HepG2 (cell line): ENCODE measurements around the gene PARN. TPM values are rescaled to one million over a fixed set of nuclear protein-coding genes. Genes with fewer than 3 reads are reported as not detected.

Experiments
- ASH2L ChIP-seq: fragments of 300-600, 200-600 bp; sonication (generic); IDR thresholded peaks from 2 replicates; pipeline ENCODE4 v1.7.0; 2017; ENCODE audit warnings: low read depth, mild to moderate bottlenecking, moderate library complexity, mixed read lengths, low read length; ENCODE audit not compliant: insufficient read length
- CREM ChIP-seq, 2 experiments: sonication (generic) in 1 of 2; formaldehyde crosslinking in 1 of 2; IDR thresholded peaks; 2 replicates each; pipeline versions ENCODE4 v1.4.0 to v1.6.1; 2016 to 2020; ENCODE audit warnings: antibody characterized with exemption in 1 of 2, mild to moderate bottlenecking in 1 of 2, missing genetic modification reagents in 1 of 2
- ELF3 ChIP-seq: IDR thresholded peaks from 2 replicates; pipeline ENCODE4 v1.6.1; 2016; ENCODE audit warnings: missing genetic modification reagents, missing compliant biosample characterization
- FOXA1 ChIP-seq, 2 experiments: fragments of 450-650 bp in 1 of 2; sonication (generic) in 1 of 2; formaldehyde crosslinking in 1 of 2; IDR thresholded peaks; 2 replicates each; pipeline versions ENCODE4 v1.4.0 to v1.6.1; 2016 to 2020; ENCODE audit warnings: missing genetic modification reagents in 1 of 2
- FOXA3 ChIP-seq: IDR thresholded peaks from 2 replicates; pipeline ENCODE4 v1.6.1; 2016; ENCODE audit warnings: missing genetic modification reagents, missing compliant biosample characterization
- HOXA3 ChIP-seq: sonication (generic); formaldehyde crosslinking; IDR thresholded peaks from 2 replicates; pipeline ENCODE4 v1.5.0; 2020; ENCODE audit warnings: missing genetic modification reagents
- KDM3A ChIP-seq: IDR thresholded peaks from 2 replicates; pipeline ENCODE4 v1.6.1; 2018; ENCODE audit warnings: low read depth, missing compliant biosample characterization
- KDM5B ChIP-seq: sonication (generic); formaldehyde crosslinking; IDR thresholded peaks from 2 replicates; pipeline ENCODE4 v1.4.0; 2020; ENCODE audit warnings: missing genetic modification reagents, mild to moderate bottlenecking, borderline replicate concordance
- KLF16 ChIP-seq, 2 experiments: sonication (generic) in 1 of 2; formaldehyde crosslinking in 1 of 2; IDR thresholded peaks; 2 replicates each; pipeline versions ENCODE4 v1.6.1 to v1.8.0; 2016 to 2023; ENCODE audit warnings: missing genetic modification reagents in 2 of 2, missing compliant biosample characterization in 1 of 2
- KMT2A ChIP-seq: sonication (generic); formaldehyde crosslinking; IDR thresholded peaks from 2 replicates; pipeline ENCODE4 v1.4.0; 2020; ENCODE audit warnings: missing genetic modification reagents
- MED1 ChIP-seq: sonication (generic); formaldehyde crosslinking; IDR thresholded peaks from 2 replicates; pipeline ENCODE4 v1.4.0; 2020; ENCODE audit warnings: missing genetic modification reagents
- MIER2 ChIP-seq: IDR thresholded peaks from 2 replicates; pipeline ENCODE4 v1.6.1; 2016; ENCODE audit warnings: missing biosample characterization, missing genetic modification reagents
- NCOA1 ChIP-seq: sonication (generic); formaldehyde crosslinking; IDR thresholded peaks from 2 replicates; pipeline ENCODE4 v1.9.0; 2021; ENCODE audit warnings: missing genetic modification reagents
- NR1H2 ChIP-seq: sonication (generic); formaldehyde crosslinking; IDR thresholded peaks from 2 replicates; pipeline ENCODE4 v1.8.1; 2022; ENCODE audit warnings: low read depth, missing genetic modification reagents, borderline replicate concordance
- NR2F1 ChIP-seq, 2 experiments: fragments of 450-650 bp in 1 of 2; formaldehyde crosslinking in 1 of 2; IDR thresholded peaks; 2 replicates each; pipeline versions ENCODE4 v1.5.0 to v1.6.1; 2016 to 2020; ENCODE audit warnings: mild to moderate bottlenecking in 1 of 2, missing compliant biosample characterization in 1 of 2, missing genetic modification reagents in 1 of 2, moderate library complexity in 1 of 2
- TAF15 ChIP-seq: fragments of 200-400 bp; formaldehyde crosslinking; IDR thresholded peaks from one replicate; pipeline ENCODE4 v1.6.1; 2018; ENCODE audit warnings: mild to moderate bottlenecking, low read depth, low read length; ENCODE audit not compliant: poor library complexity, severe bottlenecking
- TEAD3 ChIP-seq: optimal IDR thresholded peaks from 2 replicates; pipeline ENCODE3; 2016; ENCODE audit warnings: borderline replicate concordance
- ZMAT3 ChIP-seq: sonication (generic); formaldehyde crosslinking; conservative IDR thresholded peaks from 2 replicates; pipeline ENCODE4 v1.7.0; 2021; ENCODE audit warnings: missing genetic modification reagents
- ZNF180 ChIP-seq: sonication (generic); formaldehyde crosslinking; IDR thresholded peaks from 2 replicates; pipeline ENCODE4 v1.4.0; 2020; ENCODE audit warnings: low read depth, missing genetic modification reagents, borderline replicate concordance
- ZNF3 ChIP-seq: IDR thresholded peaks from 2 replicates; pipeline ENCODE4 v1.7.0; 2017; ENCODE audit warnings: inconsistent platforms
- ZNF333 ChIP-seq: sonication (generic); formaldehyde crosslinking; IDR thresholded peaks from 2 replicates; pipeline ENCODE4 v1.4.0; 2020; ENCODE audit warnings: mild to moderate bottlenecking, missing genetic modification reagents, borderline replicate concordance
- ZNF644 ChIP-seq: IDR thresholded peaks from 2 replicates; pipeline ENCODE4 v1.6.1; 2016; ENCODE audit warnings: low read depth
- ZNF768 ChIP-seq: sonication (generic); formaldehyde crosslinking; IDR thresholded peaks from 2 replicates; pipeline ENCODE4 v1.4.0; 2020; ENCODE audit warnings: missing genetic modification reagents
- polyA plus RNA-seq, 8 experiments: library from polyadenylated mRNA; depleted of rRNA in 3 of 8; stranded (reverse) in 7 of 8; unstranded in 1 of 8; fragments of >200 nt; fragmentation: Illumina TruSeq in 4 of 8; extraction: Trizol in 4 of 8; gene quantifications; 2 replicates each; pipeline versions ENCODE4 v1.2.1 to v1.2.3, GENCODE V29; 2011 to 2016; ENCODE audit warnings: low read depth in 4 of 8, missing spikeins in 1 of 8, mixed read lengths in 1 of 8; ENCODE audit not compliant: insufficient read depth in 1 of 8
- total RNA-seq, 5 experiments: library from RNA; depleted of rRNA; stranded (reverse); fragments of >200 nt; fragmentation: Illumina TruSeq; extraction: Trizol; gene quantifications; 2 replicates each; pipeline ENCODE4 v1.2.3, GENCODE V29; 2016; ENCODE audit warnings: low read depth in 1 of 5
- TF ChIP-seq, protein P1 (sequence below), 2 experiments: fragments of 450-650 bp in 1 of 2; sonication (generic) in 1 of 2; formaldehyde crosslinking in 1 of 2; IDR thresholded peaks; 2 replicates each; pipeline versions ENCODE4 v1.6.1 to v1.8.0; 2016 to 2022; ENCODE audit warnings: antibody characterized with exemption in 1 of 2, mild to moderate bottlenecking in 1 of 2, missing genetic modification reagents in 1 of 2

Gene PARN
- total and polyA plus RNA-seq, 2 of the 13 experiments (the other 11 are each of a cell fraction or from before 2014, with no cell fraction given): 13.3 to 47.6 TPM

DNA sequence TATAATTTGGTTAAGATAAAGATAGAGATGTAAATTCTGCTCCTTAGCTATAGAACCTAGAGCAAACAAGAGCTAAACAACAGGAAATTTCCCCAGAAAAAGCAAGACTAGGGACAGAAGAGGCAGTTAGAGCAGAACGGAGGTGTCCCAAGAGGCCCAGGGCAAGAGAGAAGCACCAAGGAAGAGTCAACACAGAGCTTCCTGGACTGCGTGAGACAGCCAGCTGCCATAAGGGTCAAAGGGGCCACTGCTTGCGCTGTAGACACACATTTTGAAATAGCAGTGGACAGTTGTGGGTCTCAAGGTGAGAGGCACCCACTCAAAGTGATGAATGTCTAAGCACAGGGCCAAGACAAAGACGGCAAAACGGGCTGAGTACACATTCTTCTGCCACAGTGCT is 156.6 kb downstream of the PARN start (continued):
- TF ChIP-seq, protein P1, sequence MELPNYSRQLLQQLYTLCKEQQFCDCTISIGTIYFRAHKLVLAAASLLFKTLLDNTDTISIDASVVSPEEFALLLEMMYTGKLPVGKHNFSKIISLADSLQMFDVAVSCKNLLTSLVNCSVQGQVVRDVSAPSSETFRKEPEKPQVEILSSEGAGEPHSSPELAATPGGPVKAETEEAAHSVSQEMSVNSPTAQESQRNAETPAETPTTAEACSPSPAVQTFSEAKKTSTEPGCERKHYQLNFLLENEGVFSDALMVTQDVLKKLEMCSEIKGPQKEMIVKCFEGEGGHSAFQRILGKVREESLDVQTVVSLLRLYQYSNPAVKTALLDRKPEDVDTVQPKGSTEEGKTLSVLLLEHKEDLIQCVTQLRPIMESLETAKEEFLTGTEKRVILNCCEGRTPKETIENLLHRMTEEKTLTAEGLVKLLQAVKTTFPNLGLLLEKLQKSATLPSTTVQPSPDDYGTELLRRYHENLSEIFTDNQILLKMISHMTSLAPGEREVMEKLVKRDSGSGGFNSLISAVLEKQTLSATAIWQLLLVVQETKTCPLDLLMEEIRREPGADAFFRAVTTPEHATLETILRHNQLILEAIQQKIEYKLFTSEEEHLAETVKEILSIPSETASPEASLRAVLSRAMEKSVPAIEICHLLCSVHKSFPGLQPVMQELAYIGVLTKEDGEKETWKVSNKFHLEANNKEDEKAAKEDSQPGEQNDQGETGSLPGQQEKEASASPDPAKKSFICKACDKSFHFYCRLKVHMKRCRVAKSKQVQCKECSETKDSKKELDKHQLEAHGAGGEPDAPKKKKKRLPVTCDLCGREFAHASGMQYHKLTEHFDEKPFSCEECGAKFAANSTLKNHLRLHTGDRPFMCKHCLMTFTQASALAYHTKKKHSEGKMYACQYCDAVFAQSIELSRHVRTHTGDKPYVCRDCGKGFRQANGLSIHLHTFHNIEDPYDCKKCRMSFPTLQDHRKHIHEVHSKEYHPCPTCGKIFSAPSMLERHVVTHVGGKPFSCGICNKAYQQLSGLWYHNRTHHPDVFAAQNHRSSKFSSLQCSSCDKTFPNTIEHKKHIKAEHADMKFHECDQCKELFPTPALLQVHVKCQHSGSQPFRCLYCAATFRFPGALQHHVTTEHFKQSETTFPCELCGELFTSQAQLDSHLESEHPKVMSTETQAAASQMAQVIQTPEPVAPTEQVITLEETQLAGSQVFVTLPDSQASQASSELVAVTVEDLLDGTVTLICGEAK (IDR thresholded peaks at IDR 0.05): no peak
- TF ChIP-seq, protein P1 (CRISPR knock-in tag; IDR thresholded peaks at IDR 0.05): 0 out of 2 replicates have a peak, but pooled peaks have one; percentile 32
- TF ChIP-seq ASH2L: peak; percentile 33
- no peak for TF ChIP-seq ZNF3 (CRISPR knock-in tag)
- TF ChIP-seq CREM (IDR thresholded peaks at IDR 0.05): peak; percentile 53
- TF ChIP-seq CREM (CRISPR knock-in tag; IDR thresholded peaks at IDR 0.05): no peak
- TF ChIP-seq KLF16 (CRISPR knock-in tag; IDR thresholded peaks at IDR 0.05): peak in 1 of 2 experiments; percentile 50; a peak in 1 of 4 replicates
- TF ChIP-seq MIER2 (CRISPR knock-in tag): peak; percentile 68; the same call in 1 of the 2 replicates
- TF ChIP-seq FOXA1 (IDR thresholded peaks at IDR 0.05): no peak
- peak; percentile 93 for TF ChIP-seq FOXA1 (CRISPR knock-in tag; IDR thresholded peaks at IDR 0.05)
- peak; percentile 55; the same call in 1 of the 2 replicates for TF ChIP-seq KMT2A
- peak; percentile 93 for TF ChIP-seq ZNF644 (CRISPR knock-in tag)
- peak; percentile 91 for TF ChIP-seq ELF3 (CRISPR knock-in tag)
- TF ChIP-seq TEAD3 (CRISPR knock-in tag): peak; percentile 20
- TF ChIP-seq ZNF768 (CRISPR knock-in tag): no peak
- TF ChIP-seq TAF15: no peak
- peak; percentile 71 for TF ChIP-seq MED1 (CRISPR knock-in tag)
- TF ChIP-seq HOXA3 (CRISPR knock-in tag): peak; percentile 93
- 0 out of 2 replicates have a peak, but pooled peaks have one; percentile 27 for TF ChIP-seq KDM5B (CRISPR knock-in tag)
- TF ChIP-seq ZMAT3 (CRISPR knock-in tag): no peak
- TF ChIP-seq NR1H2 (CRISPR knock-in tag): no peak
- peak; percentile 80 to 94 for TF ChIP-seq NR2F1 (CRISPR knock-in tag; IDR thresholded peaks at IDR 0.05)
- 0 out of 2 replicates have a peak, but pooled peaks have one; percentile 46 for TF ChIP-seq KDM3A (CRISPR knock-in tag)
- TF ChIP-seq NCOA1 (CRISPR knock-in tag): no peak
- TF ChIP-seq FOXA3 (CRISPR knock-in tag): peak; percentile 86
- no peak for TF ChIP-seq ZNF180 (CRISPR knock-in tag)
- no peak for TF ChIP-seq ZNF333 (CRISPR knock-in tag)
